H7 (cell line): Measurements from ENCODE around the gene NCOR1. TPM values are rescaled to one million over a fixed set of nuclear protein-coding genes. Genes with fewer than 3 reads are reported as not detected.
"Not testable (repeated sequence)": the region's sequence is repeated elsewhere in the genome, so short reads cannot be mapped to it uniquely, and the experiment has no call there.

Experiments used
- DNase-seq: peaks from one replicate; pipeline ENCODE4 v3.0.0; 2012
- H3K27me3 ChIP-seq: 2 replicates; pipeline ENCODE4 v1.6.0; 2011; ENCODE audit warnings: mild to moderate bottlenecking, low read length; ENCODE audit not compliant: control insufficient read depth, insufficient read depth
- H3K36me3 ChIP-seq: replicated peaks from 2 replicates; pipeline ENCODE4 v1.5.1; 2011; ENCODE audit warnings: low read length; ENCODE audit not compliant: control insufficient read depth, insufficient read depth
- H3K4me3 ChIP-seq: 2 replicates; pipeline ENCODE4 v1.5.1; 2011; ENCODE audit warnings: low read depth, mild to moderate bottlenecking, control low read depth, low read length, moderate library complexity; ENCODE audit not compliant: insufficient read depth
- total RNA-seq: library from RNA; depleted of rRNA; stranded (reverse); fragments of >200 nt; shearing (Covaris generic); gene quantifications from 2 replicates; pipeline ENCODE4 v1.2.3, GENCODE V29; 2014

NCOR1 gene
- total RNA-seq, 1 experiment from 2014 or later, result 45.8 TPM

- Histone ChIP-seq H3K36me3 (peaks cover 10% of the 10 kb centered on the region), H3K4me3 (no peak overlapping the region), H3K27me3 (no peaks in the 10 kb centered on the region)
- no peak for DNase-seq
Observed at GRCh38 chr17:16072031-16072430, 143.3 kb downstream of the NCOR1 start.

- DNase-seq, result no peak
- Histone ChIP-seq H3K4me3 (no peak overlapping the region), H3K27me3 (no peaks in the 10 kb centered on the region), H3K36me3 (peaks cover 17% of the 10 kb centered on the region)
Observed at GRCh38 chr17:16068323-16068722, 147.0 kb downstream of the NCOR1 start.

DNA sequence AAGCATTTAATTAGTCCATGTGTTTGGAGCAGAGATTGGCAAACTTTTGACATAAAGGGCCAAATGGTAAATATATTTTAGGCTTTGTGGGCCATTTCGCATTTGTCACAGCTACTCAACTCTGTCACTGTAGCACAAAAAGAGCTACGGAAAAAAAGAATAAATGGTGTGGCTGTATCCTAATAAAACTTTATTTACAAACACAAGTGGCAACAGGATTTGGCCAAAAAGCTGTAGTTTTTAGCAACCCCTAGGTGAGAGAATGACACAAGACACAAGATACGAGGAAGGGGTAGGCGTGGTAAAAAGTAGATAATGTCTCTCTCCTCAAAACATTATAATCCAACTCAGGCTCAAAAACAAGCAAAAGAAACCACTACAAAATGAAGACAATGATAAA, 149.2 kb downstream of the NCOR1 start:
- H3K36me3 ChIP-seq, result peaks cover 27% of the 10 kb centered on the region
- H3K27me3 ChIP-seq, result no peaks in the 10 kb centered on the region
- H3K4me3 ChIP-seq, result no peak overlapping the region
- no peak for DNase-seq

DNA sequence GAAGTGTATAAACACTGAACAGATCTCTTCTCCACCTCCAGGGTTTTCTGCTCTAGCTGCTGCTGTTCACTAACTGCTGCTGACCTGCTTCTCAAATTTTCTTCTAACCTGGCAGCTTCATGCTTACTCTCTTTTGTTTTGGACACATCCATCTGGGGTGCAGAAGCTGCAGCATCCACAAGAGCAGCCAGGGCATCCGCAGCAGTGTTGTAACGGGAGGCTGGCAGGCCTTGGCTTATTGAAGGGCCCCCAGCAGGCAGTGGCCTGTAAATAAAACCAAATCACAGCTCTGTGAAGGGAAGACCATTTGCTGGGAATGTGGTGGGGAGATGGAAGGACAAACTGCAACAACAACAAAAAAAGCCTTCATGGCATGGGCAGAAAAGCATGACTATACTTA, 153.7 kb downstream of the NCOR1 start:
- no peak for DNase-seq
- Histone ChIP-seq H3K4me3 (no peak overlapping the region), H3K27me3 (no peaks in the 10 kb centered on the region), H3K36me3 (peaks cover 20% of the 10 kb centered on the region)

GRCh38 chr17:16055139-16055538, 160.2 kb downstream of the NCOR1 start:
- not testable (repeated sequence) for H3K4me3 ChIP-seq, H3K27me3 ChIP-seq, H3K36me3 ChIP-seq, DNase-seq

GRCh38 chr17:16052486-16052885, 162.8 kb downstream of the NCOR1 start:
- no peak overlapping the region for H3K4me3 ChIP-seq
- H3K36me3 ChIP-seq, result peaks cover 6% of the 10 kb centered on the region
- no peak for DNase-seq
- H3K27me3 ChIP-seq, result no peaks in the 10 kb centered on the region

GRCh38 chr17:16050844-16051243, 164.5 kb downstream of the NCOR1 start:
- no peak overlapping the region for H3K4me3 ChIP-seq
- no peaks in the 10 kb centered on the region for H3K27me3 ChIP-seq
- peaks cover 5% of the 10 kb centered on the region for H3K36me3 ChIP-seq
- DNase-seq, result no peak

DNA sequence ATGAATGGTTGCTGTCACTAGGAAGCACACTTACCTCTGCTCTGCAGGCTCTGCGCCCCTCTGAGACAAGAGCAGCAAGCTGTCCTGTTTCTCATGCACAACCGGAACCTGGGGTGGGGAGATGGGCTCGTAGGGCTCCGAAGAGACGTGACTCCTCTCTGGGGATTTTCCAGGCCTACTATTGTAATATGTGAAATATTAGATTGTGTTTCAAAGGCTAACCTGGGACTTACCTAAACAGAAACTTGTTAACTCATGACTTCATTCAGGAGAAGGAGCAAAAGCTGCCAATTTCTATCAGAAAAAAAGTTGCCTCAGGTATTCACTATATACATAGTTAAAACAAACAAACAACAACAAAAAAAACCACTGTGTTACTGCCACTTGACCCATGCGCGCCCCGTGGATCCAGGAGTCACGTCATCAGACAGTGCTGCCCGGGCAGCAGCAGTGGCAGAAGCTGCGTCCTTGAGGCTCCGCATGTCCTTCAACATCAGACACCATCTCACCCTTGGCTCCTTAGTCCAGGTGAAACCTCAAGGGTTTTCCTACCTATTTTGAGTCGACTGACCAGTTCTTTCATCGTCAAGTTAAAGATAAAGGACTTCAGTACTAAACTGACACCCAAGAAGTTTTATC, 166.4 kb downstream of the NCOR1 start:
- DNase-seq, result no peak
- Histone ChIP-seq H3K36me3 (peaks cover 6% of the 10 kb centered on the region), H3K4me3 (no peak overlapping the region), H3K27me3 (no peaks in the 10 kb centered on the region)

DNA sequence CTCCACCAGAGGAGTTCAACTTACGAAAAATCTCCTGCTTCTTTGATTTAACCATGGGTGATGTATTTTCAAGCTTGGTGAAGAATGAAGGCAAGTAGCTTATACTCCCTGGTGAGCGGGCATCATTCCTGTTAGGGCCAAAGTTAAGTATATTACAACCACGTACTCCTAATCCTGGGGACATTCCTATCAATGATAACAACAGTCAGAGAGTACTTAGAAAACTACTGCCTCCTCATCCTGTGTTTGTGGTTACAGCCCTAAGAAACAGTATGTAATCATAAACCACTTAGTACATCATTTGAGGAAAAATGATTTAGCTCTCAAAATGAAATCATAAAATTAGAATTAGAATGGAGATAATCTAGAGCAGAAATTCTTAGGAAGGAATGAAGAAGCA, 168.4 kb downstream of the NCOR1 start:
- no peak for DNase-seq
- H3K27me3 ChIP-seq, result no peaks in the 10 kb centered on the region
- H3K36me3 ChIP-seq, result peaks cover 8% of the 10 kb centered on the region
- H3K4me3 ChIP-seq, result no peak overlapping the region

DNA sequence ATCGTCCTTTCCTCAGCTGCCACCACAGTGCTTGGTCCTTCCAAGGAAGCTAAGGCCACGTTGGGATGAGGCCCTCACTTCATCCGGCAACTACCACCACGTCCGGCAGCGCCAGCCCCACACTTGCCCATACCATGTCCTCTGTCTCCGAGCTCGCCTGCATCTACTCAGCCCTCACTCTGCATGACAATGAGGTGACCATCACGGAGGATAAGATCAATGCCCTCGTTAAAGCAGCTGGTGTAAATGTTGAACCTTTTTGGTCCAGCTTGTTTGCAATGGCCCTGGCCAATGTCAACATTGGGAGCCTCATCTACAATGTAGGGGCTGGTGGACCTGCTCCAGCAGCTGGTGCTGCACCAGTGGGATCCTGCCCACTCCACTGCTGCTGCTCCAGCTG, 170.8 kb downstream of the NCOR1 start:
- no peaks in the 10 kb centered on the region for H3K27me3 ChIP-seq
- peaks cover 8% of the 10 kb centered on the region for H3K36me3 ChIP-seq
- H3K4me3 ChIP-seq, result no peak overlapping the region
- peak; percentile 13 for DNase-seq

- Histone ChIP-seq H3K4me3 (no peak overlapping the region), H3K36me3 (peaks cover 9% of the 10 kb centered on the region)
- no peak for DNase-seq
Observed at GRCh38 chr17:16040710-16041251, 174.6 kb downstream of the NCOR1 start.

DNA sequence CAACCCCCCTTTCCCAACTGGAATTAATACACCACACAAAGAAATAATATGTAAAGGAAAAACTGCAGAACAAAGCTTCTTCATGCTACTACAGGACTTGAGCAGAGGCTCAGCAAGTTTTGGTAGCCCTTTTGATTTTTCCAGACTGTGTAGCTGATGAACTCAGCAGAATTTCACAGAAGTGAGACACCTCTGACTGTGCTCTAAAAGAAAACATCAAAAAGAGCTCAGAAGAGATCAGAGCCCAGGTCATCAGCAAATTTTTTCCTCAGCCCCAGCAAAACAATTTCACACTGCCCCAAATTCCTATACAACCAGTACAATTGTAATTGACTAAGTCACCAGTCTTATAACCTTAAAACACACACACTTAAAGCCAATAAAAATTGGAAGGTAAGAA, 177.7 kb downstream of the NCOR1 start:
- Histone ChIP-seq H3K4me3 (no peak overlapping the region), H3K36me3 (peaks cover 11% of the 10 kb centered on the region), H3K27me3 (no peaks in the 10 kb centered on the region)
- no peak for DNase-seq

More at GRCh38 chr17:16040710-16041251, 174.6 kb downstream of the NCOR1 start:
- no peaks in the 10 kb centered on the region for H3K27me3 ChIP-seq

DNA sequence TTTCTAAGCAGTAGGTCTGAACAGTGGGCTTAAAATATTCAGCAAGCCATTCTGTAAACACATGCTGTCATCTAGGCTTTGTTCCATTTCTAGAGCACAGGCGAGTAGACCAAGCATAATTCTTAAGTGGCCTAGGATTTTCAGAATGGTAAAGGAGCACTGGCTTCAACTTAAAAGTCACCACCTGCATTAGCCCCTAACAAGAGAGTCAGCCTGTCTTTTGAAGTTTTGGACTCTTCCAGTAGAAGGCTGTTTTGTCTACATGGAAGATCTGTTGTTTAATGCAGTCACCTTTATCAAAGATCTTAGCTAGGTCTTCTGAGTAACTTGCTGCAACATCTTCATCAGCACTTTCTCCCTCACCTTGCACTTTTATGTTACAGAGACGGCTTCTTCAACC, 179.1 kb downstream of the NCOR1 start:
- H3K36me3 ChIP-seq, result peaks cover 12% of the 10 kb centered on the region
- H3K4me3 ChIP-seq, result no peak overlapping the region
- DNase-seq, result no peak
- no peaks in the 10 kb centered on the region for H3K27me3 ChIP-seq

GRCh38 chr17:16033729-16034349, 181.5 kb downstream of the NCOR1 start:
- DNase-seq, result no peak
- H3K4me3 ChIP-seq, result no peak overlapping the region
- H3K27me3 ChIP-seq, result no peaks in the 10 kb centered on the region
- H3K36me3 ChIP-seq, result peaks cover 14% of the 10 kb centered on the region
